ENCODE data around the gene RPTOR.

GRCh38 chr17:80743181-80743771 is 198.6 kb downstream of the RPTOR start:
- TF ChIP-seq CTCF (IDR thresholded peaks at IDR 0.05): no peak
- no peak for TF ChIP-seq POLR2A (IDR thresholded peaks at IDR 0.05)
